Suprapubic skin (tissue), 3 donors: Measurements from ENCODE around the gene PLEK.

Experiments
- POLR2AphosphoS5 ChIP-seq, 3 donors: sonication (generic); formaldehyde crosslinking; IDR thresholded peaks; one replicate each; pipeline ENCODE4 v1.6.1; 2017; ENCODE audit warnings: antibody characterized with exemption in 3 of 3
- TF ChIP-seq, protein P1 (sequence below), 2 donors: fragments of 200-600 bp in 1 of 2; fragments of 450-650 bp in 1 of 2; sonication (generic) in 1 of 2; IDR thresholded peaks; one replicate each; pipeline ENCODE4 v1.5.1; 2016 to 2019; ENCODE audit warnings: antibody characterized with exemption in 2 of 2, mild to moderate bottlenecking in 1 of 2, moderate library complexity in 1 of 2

DNA sequence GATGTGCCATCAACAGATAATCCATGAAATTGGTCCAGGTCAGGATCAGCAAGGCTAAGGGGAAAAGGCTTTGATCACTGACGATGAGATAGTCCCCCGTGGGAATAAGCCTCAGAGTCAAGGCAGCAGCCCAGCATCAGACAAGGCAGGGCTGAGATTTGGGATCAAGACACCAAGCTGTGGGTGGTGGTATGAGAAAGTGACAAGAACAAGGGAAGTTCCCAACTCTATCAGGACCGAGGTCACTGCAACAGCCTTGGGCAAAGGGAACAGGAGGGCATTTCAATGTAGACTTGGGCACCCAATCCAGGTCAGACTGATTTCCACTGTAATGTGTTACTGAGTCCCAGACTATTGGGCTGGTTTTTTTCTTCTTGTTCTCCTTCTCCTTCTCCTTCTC is 18.7 kb downstream of the PLEK start:
- TF ChIP-seq, protein P1, sequence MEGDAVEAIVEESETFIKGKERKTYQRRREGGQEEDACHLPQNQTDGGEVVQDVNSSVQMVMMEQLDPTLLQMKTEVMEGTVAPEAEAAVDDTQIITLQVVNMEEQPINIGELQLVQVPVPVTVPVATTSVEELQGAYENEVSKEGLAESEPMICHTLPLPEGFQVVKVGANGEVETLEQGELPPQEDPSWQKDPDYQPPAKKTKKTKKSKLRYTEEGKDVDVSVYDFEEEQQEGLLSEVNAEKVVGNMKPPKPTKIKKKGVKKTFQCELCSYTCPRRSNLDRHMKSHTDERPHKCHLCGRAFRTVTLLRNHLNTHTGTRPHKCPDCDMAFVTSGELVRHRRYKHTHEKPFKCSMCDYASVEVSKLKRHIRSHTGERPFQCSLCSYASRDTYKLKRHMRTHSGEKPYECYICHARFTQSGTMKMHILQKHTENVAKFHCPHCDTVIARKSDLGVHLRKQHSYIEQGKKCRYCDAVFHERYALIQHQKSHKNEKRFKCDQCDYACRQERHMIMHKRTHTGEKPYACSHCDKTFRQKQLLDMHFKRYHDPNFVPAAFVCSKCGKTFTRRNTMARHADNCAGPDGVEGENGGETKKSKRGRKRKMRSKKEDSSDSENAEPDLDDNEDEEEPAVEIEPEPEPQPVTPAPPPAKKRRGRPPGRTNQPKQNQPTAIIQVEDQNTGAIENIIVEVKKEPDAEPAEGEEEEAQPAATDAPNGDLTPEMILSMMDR (IDR thresholded peaks at IDR 0.05): no peak
- TF ChIP-seq POLR2AphosphoS5 (IDR thresholded peaks at IDR 0.05): no peak
